HG02943 (cell line): Measurements from ENCODE around the gene SCAMP5.

Source experiments
- ATAC-seq: cut with Tn5 transposase; IDR thresholded peaks from one replicate; pipeline ENCODE4 v1.9.1; 2021; ENCODE audit warnings: mild to moderate bottlenecking, low read depth, moderate library complexity; ENCODE audit not compliant: unreplicated experiment

The SCAMP5 gene, protein sequence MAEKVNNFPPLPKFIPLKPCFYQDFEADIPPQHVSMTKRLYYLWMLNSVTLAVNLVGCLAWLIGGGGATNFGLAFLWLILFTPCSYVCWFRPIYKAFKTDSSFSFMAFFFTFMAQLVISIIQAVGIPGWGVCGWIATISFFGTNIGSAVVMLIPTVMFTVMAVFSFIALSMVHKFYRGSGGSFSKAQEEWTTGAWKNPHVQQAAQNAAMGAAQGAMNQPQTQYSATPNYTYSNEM

GRCh38 chr15:74995182-74995778, at the start of gene SCAMP5:
TSS of gene SCAMP5 (plus strand) at chr15:74995563. CDS start at chr15:75011840, 16,277 bp downstream.
- no peak for ATAC-seq

DNA sequence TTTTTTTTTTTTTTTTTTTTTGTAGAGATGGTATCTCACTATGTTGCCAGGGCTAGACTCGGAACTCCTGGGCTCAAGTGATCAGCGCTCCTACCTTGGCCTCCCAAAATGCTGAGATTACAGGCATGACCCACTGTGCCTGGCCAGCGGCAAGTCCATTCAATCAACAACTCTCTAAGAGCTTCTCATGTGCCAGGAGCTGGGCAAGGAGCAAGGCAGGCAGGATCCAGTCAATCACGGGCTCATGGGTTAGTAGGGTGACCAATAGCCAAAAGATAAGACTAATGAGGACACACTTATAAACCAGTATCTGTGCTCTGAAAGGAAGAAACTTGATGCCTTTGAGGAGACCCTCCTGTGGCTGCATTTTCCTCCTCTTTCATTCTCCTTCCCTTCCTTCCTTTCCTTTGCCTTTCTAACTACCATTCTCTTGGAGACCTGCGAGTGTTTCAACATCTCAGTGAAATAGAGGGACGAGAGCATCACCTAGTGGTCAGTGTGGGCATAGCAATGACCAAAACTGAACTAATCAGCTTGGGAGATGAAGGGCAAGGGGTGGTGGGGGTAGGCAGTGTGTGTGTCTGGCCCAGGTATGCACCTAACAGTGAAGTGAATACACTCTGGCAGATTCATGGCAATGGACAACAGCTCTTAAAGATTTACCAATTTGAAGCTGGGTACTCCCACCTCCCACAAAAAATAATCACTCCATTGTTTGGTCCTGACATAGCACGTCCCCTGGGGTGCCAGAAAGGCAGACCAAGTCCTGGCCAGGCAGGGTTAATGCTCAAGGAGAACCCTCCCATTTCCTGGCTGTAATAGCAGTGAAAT, 45.1 kb upstream of the SCAMP5 start:
- no peak for ATAC-seq

DNA sequence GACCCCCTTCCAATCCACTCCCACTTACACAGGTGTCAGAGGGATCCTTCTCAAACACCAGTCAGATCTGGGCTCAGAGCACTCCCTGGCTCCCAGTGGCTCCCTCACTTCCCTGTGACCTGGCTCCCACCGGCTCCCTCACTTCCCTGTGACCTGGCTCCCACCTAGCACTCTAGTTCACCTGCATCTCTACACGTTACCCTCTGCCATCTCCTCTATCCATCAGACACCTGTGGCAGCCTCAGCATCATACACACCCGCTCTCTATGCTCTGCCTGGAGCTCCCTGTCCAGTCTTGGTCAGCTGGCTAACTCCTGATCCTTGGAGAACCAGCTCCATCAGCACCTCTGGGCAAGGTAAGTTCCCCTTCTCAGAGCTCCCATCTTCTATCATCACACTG, 44.4 kb upstream of the SCAMP5 start:
- ATAC-seq, result no peak

DNA sequence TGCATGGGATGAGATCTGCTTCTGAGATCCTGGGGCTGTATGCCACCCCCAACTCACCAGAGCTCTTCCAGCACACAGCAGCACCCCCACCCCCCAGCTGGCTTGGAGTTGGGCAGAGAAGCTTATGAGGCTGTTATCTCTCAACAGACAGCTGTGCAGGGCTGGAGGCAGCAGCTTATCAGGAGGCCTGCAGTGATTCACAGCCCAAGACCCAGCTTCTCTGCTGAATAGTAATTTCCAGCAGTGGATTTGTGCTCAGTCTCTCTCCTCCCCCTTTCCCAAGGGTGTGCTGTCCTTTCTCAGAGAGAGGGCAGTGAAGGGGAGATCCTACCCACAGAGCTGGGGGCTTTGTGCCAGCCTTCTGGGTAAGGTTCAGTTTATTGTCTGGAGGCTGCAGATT, 40.8 kb upstream of the SCAMP5 start:
- ATAC-seq, result no peak

DNA sequence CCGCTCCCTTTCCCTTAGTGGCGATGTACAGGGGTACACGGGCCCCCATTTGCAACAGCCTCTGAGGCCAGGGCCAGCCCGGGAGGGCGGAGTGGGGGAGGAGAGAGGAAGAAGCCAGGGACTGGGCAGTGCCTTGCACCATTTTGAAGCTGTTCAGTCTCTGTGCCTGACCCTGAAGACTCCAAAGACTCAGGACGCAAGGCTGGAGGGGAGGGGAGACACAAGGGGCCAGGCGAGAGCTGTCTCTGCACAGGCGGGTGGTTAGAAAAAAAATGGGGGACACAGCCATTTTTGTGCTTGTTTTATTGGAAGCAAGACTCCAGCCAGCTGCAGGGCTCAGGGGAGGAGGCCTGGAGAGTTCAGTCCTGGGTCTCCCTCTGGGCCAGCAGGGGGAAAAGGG, 40.3 kb upstream of the SCAMP5 start:
- ATAC-seq, result no peak

DNA sequence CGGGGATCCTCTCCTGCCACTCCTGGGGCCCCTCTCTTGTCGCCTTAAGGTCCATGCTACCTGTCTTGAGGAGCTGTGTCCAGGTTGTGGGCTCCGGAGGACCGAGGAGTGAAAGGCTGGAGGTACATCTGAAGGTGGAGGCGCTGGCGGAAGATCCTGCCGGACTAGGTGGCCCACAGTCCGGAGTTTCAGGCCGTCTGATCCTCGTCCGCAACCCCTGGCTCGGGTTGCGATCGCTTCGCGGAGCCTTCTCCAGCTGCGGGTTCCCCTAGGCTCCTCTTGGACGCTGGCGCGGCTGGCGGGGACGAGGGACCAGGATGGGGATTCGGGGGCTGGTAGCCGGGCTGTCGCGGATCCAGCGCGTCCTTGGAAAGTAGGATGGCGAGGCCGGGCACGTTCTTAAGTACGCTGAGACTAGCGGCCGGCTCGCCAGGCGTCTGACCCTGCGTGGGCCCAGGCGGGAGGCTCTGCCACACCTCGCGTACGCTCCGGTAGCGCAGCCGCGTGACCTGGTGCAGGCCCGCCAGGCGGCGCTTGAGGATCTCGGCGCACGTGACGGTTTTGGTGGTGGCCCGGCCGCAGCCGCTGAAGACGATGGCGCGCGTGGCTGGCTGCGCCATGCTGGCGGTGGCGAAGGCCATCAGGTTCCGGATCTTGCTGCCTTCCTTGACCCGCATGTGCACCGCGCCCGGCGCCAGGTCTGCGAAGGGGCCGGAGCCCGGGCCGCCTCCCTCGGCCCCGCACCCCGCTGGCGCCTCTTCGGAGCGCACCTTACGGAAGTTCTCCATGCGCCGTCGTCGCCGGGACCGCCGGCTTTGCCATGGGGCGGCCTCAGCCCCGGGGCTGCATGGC, 39.3 kb upstream of the SCAMP5 start:
- ATAC-seq, result no peak

GRCh38 chr15:74956648-74957475, 38.5 kb upstream of the SCAMP5 start, which contains the start of gene RPP25:
TSS of gene RPP25 (minus strand) at chr15:74956772. CDS start at chr15:74956583, 189 bp downstream.
- ATAC-seq, result no peak

DNA sequence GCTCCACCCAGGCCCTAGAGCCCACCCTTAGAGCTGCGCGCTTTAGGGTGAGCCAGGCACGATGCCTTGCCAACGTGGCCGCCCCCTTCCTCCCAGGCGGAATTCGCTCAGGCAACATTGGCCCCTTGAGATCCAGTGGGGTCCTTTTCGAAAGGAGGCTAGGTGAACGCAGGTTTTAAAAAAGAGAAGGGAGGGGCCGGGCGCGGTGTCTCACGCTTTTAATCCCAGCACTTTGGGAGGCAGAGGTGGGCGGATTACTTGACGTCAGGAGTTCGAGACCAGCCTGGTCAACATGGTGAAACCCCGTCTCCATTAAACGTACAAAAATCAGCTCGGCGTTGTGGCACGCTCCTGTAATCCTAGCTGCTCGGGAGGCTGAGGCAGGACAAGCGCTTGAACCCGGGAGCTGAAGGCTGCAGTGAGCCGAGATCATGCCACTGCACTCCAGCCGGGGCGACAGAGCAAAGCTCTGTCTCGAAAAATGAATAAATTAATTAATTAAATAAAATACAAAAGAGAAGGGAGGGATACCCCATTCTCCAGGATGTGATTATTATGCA, 37.8 kb upstream of the SCAMP5 start:
- no peak for ATAC-seq

DNA sequence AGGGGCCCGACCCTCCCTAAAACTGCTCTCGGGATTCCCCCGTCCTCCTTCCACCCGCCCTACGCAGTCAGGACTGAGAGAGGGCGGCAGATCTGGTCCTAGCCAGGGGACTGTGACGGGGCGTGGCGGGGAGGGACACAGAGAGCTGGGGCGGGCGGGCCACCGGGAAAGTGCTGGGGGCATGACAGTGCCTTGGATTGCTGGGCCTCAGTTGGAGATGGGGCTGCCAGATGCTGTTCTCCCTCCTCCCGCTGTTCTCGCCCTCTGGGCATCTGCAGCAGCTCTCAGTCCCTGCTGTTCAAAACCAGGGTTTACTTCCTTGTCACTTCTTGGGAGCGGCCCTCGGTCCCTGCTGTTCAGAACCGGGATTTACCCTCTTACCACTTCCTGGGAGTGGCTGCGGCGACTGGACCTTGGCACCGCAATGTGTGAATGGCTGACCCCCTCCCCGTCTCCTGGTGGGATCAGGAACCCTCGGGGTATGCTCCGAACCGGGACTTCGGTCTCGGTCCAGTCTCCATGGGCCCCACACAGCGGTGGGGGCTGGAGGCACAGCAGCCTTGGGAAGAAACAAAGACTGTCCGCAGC, 36.9 kb upstream of the SCAMP5 start:
- no peak for ATAC-seq

GRCh38 chr15:74958908-74959585, 36.3 kb upstream of the SCAMP5 start:
- no peak for ATAC-seq

DNA sequence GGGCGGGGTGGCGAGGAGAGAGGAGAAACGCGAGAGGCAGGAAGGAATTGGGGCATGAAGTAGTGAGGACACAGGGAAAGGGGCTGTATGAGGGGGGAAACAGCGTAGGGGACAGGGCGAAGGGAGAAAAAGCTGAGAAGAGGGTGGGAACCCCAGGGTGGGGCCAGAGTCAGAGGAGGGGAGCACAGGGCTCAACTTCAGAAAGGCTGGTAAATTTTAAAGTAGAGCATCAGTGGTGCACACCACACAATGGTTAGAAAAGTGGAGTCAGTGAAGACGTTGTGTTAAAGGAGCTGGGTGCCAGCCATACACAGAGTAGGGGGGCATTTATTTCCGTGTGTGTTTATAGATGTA, 35.8 kb upstream of the SCAMP5 start:
- ATAC-seq, result no peak

GRCh38 chr15:74960286-74960685, 35.1 kb upstream of the SCAMP5 start:
- ATAC-seq, result no peak

- no peak for ATAC-seq
These were observed 34.3 kb upstream of the SCAMP5 start for GRCh38 chr15:74960995-74961588.

DNA sequence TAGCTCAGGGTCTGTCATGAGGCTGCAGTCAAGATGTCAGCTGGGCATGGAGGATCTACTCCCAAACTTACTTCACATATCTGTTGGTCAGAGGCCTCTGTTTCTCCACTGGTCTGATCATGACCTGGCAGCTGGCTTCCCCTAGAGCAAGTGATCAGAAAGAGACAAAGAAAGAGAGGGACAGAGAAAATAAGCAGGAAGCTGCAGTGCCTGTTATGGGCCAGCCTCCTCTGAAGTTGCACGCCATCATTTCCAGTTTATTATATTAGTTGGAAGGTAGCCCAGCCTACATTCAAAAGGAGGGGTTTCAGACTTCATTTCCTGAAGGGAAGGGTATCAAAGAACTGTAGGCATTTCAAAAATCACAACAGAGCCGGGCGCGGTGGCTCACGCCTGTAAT, 33.7 kb upstream of the SCAMP5 start:
- ATAC-seq, result no peak

- no peak for ATAC-seq
These were observed 33.1 kb upstream of the SCAMP5 start for GRCh38 chr15:74962219-74962618.

- ATAC-seq, result no peak
These were observed 32.7 kb upstream of the SCAMP5 start for GRCh38 chr15:74962671-74963070.

- no peak for ATAC-seq
These were observed 32.1 kb upstream of the SCAMP5 start for GRCh38 chr15:74963213-74963612.

DNA sequence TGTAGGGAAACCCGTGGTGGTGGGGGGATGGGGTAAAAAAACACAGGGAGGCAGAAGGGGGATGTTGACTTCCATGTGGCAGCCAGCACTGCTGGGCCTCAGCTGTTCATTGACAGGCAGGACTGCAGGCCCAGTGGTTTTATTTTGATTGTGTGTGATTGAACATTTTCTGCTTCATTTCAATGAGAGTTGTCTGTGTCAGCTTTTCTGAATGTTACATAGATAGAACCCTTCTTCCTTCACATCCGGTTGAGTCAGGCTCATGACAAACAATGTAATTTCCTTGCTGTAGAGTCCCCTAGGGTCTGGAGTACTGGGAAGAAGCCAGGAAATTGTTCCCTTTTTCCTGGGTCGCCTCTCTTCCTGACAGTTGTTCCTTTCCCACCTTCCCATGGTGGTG, 30.6 kb upstream of the SCAMP5 start:
- no peak for ATAC-seq
